Stomach smooth muscle (tissue), 2 donors: ENCODE results near the gene TADA1.
A peak's percentile ranks its signal among the peaks of the same experiment; 100 is the strongest.

Experiments used
- H3K27ac ChIP-seq: one replicate; pipeline ENCODE4 v1.7.0; 2013; ENCODE audit warnings: mild to moderate bottlenecking, low read length, inconsistent platforms
- H3K27me3 ChIP-seq, 2 donors: one replicate each; pipeline ENCODE4 v1.7.0; 2013; ENCODE audit warnings: low read length in 2 of 2; ENCODE audit not compliant: insufficient read depth in 2 of 2, control insufficient read depth in 1 of 2
- H3K36me3 ChIP-seq, 2 donors: one replicate each; pipeline ENCODE4 v1.7.0; 2013; ENCODE audit warnings: low read length in 2 of 2; ENCODE audit not compliant: control insufficient read depth in 2 of 2, insufficient read depth in 2 of 2
- H3K4me1 ChIP-seq: one replicate; pipeline ENCODE4 v1.7.0; 2013; ENCODE audit warnings: low read length; ENCODE audit not compliant: control insufficient read depth, insufficient read depth
- H3K4me3 ChIP-seq, 2 donors: one replicate each; pipeline ENCODE4 v1.7.0; 2013; ENCODE audit warnings: low read length in 2 of 2
- H3K9ac ChIP-seq, 2 donors: one replicate each; pipeline ENCODE4 v1.7.0; 2013; ENCODE audit warnings: low read length in 2 of 2, mild to moderate bottlenecking in 1 of 2
- H3K9me3 ChIP-seq, 2 donors: one replicate each; pipeline ENCODE4 v1.7.0; 2013; ENCODE audit warnings: low read length in 2 of 2; ENCODE audit not compliant: control insufficient read depth in 2 of 2
- donor health status: healthy.
- donor health status: Pancreatic carcinoma.

Gene TADA1, protein sequence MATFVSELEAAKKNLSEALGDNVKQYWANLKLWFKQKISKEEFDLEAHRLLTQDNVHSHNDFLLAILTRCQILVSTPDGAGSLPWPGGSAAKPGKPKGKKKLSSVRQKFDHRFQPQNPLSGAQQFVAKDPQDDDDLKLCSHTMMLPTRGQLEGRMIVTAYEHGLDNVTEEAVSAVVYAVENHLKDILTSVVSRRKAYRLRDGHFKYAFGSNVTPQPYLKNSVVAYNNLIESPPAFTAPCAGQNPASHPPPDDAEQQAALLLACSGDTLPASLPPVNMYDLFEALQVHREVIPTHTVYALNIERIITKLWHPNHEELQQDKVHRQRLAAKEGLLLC

DNA sequence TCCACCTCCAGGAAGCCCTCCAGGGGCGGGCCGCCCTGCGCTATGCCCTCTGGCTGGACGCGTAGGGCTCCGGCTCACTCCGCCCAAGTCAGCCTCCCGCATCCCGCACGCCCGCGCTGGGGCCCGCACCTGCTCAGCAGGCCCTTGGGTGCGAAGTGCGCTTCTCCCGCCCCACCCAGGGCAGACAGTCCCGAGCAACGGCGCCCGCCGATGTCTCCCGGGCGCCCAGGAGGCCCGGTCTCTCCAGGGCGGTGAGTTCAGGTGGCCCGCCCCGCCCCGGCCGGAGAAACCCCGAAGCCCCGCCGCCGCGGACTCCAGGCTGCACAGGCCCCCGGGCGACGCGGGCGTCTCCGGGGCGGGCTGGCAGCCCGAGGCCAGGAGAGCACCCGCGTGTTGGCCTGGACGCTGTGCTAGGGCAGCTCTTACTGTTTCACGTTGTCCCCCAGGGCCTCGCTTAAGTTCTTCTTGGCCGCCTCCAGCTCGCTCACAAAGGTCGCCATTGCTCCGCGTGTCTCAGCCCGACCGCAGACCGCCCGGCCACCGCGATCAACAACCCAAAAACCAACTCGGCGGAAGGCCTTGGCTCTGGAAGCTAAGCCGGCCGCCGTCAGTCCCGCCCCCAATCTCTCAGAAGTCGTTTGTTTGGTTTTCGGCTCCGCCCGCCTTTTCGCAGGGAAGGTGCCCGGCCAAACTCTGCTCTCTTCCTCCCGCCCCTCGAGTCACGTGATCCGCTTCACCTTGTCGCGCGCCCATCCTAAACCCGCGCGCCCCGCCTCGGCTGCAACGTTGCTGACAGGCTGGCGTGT is at the start of gene TADA1:
Gene TADA1 (minus strand): TSS at position 531 of the 806 bp plus-strand sequence. CDS start 31 bp downstream, at position 500.
- peaks cover 13% of the 10 kb centered on the region for H3K4me1 ChIP-seq
- H3K9ac ChIP-seq: peak within 1 kb of the TSS; percentile 79 to 82
- H3K36me3 ChIP-seq: peaks cover 0 to 2% of the 10 kb centered on the region in 2 donors
- H3K4me3 ChIP-seq: peak within 1 kb of the TSS; percentile 85 to 91
- no peaks in the 10 kb centered on the region for H3K9me3 ChIP-seq
- H3K27me3 ChIP-seq: no peaks in the 10 kb centered on the region
- H3K27ac ChIP-seq: peak within 1 kb of the TSS; percentile 81

DNA sequence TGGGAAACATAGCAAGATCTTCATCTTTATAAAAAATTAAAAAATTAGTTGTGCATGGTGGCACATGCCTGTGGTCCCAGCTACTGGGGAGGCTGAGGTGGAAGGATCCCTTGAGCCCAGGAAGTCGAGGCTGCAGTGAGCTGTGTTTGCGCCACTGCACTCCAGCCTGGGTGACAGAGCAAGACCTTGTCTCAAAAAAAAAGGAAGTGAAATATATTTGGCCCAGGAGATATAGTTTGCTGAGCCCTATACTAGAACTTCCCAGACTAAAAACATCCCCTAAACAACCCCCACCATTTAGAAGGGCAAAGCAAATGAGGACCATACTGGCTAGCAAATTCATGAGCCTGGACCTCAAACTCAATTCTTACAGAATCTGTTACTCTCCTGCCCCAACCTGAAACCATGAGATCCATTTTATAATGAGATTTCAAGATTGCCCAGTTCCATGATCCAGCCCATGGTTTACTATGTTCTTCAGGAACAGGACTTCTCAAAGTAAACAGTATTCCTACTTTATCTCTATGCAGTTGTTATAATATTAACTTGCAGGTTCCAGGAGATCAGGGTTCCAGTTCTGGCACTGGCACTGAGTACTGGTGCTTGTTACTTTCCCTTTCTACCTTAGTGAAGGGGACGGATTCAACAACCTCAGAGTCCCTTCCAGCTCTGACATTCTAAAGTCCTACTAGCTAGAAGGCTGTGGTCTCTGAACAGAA is 48.9 kb upstream of the TADA1 start:
- Histone ChIP-seq H3K27me3 (peaks cover 0 to 3% of the 10 kb centered on the region in 2 donors), H3K9me3 (no peaks in the 10 kb centered on the region), H3K4me1 (peaks cover 16% of the 10 kb centered on the region), H3K4me3 (no peak overlapping the region), H3K36me3 (no peaks in the 10 kb centered on the region), H3K27ac (no peak overlapping the region), H3K9ac (no peak overlapping the region)

DNA sequence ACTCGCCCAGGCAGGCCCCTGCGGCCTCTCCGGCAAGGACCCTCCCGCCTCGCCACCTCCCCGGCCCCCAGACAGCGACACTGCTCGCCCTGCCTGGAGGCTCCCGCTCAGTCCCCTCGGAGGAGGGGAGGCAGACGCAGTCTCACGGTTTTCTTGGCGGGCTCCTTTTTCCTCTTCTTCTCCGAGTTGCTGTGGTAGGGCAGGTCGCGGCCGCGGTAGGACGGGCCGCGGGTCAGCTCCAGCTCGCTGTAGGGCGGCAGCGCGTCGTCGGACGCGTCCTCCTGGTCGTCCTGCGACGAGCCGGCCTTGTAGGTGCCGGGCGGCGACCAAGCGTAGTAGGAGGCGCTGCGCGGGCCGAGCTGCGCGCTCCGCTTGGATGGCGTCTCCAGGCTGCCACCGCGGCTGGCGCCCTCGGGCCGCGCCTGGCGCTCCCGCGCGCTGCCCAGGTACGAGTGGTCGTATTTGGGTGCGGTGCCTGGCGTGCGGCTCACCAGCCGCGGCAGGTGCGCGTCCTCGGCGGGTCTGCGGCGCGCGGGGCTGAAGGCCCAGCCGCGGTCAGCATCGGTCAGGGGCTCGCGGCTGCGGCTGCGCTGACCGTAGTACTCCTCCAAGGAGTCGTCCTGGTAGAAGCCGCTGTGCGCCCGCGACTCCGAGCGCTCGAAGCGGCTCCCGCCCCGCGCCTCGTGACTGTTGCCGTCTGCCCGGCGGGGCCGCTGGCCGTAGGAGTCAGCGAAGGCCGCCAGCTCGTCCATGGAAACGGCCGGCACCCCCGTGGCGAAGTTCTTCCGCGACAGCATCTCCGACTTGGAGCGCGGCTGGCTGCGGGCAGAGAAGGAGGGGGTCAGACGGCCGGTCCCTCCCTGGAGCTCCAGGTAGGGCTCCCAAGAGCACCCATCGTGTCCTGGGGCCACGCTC is 44.8 kb upstream of the TADA1 start:
- Histone ChIP-seq H3K4me1 (peaks cover 20% of the 10 kb centered on the region), H3K36me3 (peaks cover 4 to 5% of the 10 kb centered on the region in 2 donors), H3K27me3 (peaks cover 0 to 5% of the 10 kb centered on the region in 2 donors), H3K9me3 (no peaks in the 10 kb centered on the region), H3K9ac (peak overlapping the region; percentile 61 to 69), H3K4me3 (peak overlapping the region; percentile 59 to 83), H3K27ac (peak overlapping the region; percentile 24)

DNA sequence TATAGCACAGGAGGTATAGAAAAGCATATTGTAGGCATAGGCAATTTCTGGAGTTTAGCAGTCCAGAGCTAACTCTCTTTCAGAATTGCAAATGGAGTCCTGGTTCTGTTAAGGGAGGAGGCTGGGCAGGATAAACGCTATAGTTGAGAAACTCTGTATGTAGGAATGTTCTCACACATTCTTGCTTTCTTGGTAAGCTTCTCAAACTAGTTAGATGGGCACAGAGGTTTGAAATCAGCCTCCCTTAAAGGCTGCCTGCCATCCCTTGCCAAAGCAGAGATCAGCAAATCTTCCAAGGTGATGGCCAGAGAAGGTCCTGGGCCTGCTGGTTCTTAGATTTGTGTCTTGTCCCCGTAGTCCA is 42.9 kb upstream of the TADA1 start:
- Histone ChIP-seq H3K9ac (no peak overlapping the region), H3K27ac (no peak overlapping the region), H3K27me3 (peaks cover 0 to 5% of the 10 kb centered on the region in 2 donors), H3K9me3 (no peaks in the 10 kb centered on the region), H3K4me3 (no peak overlapping the region), H3K36me3 (peaks cover 4 to 5% of the 10 kb centered on the region in 2 donors), H3K4me1 (peaks cover 20% of the 10 kb centered on the region)

DNA sequence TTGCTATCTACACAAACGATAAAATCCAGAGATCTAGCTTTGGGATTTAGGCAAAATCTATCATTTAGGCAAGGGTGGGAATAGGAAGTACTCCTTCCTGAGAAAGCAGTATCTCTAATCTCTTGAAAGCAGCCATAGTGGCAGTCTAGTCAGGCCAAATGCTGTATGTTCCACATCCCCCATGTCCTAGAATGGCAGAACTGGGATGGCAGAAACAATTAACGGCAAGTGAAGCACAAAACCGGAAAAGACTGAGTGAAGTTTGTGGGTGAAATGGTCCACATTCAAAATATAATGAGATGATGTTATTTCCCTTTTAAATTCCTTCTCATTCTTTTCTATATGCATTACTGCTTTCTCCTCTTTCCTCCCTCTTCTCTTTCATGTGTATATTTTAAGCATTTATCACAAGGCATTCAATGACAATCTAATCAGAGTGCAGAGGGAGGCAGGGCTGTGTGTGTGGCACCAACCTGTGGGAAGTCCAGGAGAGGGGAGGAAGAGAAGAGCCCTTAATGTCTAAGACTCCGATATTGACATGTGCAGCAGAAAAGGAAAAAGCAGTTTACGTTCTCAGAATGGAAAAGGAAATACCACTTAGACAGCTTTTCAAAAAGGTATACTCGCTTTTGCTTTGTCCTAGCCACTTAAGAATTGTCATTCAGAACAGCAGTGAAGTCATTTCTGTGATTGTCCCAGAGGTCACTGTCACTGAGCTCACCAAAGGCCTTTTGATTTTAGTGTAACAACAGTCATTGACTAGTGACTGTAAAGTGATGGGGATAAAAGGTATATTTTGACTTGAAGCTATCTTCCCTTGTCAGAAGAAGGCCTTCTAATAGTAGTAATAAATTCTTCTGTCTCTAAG is 42.3 kb upstream of the TADA1 start:
- Histone ChIP-seq H3K4me3 (no peak overlapping the region), H3K27ac (no peak overlapping the region), H3K27me3 (peaks cover 0 to 5% of the 10 kb centered on the region in 2 donors), H3K36me3 (peaks cover 4 to 5% of the 10 kb centered on the region in 2 donors), H3K9ac (no peak overlapping the region), H3K4me1 (peaks cover 20% of the 10 kb centered on the region), H3K9me3 (no peaks in the 10 kb centered on the region)

DNA sequence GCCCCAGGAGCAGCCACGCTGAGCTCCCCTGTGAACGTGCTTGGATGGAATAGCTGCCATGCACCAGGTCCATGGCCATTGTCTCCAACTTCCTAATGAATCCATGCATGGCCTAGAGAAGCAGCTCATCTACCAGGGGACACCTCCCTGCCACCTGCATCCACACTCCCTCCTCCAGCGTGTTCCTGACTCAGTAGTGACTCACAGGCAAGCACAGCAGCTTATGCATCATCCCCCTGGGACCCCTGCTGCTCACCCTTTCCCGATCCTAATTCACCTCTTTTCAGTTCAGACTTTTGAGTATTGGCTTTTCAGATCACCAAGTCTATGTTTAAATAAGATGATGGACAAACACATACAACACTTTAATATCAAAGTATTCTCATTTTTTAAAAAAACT is 39.9 kb upstream of the TADA1 start:
- peaks cover 4 to 5% of the 10 kb centered on the region in 2 donors for H3K36me3 ChIP-seq
- H3K9ac ChIP-seq: no peak overlapping the region
- H3K27me3 ChIP-seq: peaks cover 0 to 5% of the 10 kb centered on the region in 2 donors
- no peak overlapping the region for H3K27ac ChIP-seq
- no peak overlapping the region for H3K4me3 ChIP-seq
- no peaks in the 10 kb centered on the region for H3K9me3 ChIP-seq
- peaks cover 13% of the 10 kb centered on the region for H3K4me1 ChIP-seq

DNA sequence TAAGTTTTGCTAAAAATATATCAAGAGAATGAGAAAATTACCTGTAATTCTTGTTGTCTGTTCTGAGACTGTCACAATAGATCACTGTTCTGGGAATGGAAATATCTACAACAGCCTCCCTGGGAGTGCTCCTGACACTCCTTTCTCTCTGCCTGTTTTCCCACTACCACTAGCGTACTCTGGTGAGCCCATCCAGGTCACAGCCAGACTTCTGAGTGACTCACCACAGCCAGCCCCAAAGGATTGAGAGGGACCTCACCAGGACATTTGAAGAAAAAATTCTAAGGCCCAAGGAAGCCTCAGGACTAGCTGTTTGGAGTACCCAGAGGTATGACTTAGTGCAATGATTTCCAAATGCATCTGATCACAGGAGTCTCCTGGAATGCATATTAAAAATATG is 39.0 kb upstream of the TADA1 start:
- peaks cover 4 to 5% of the 10 kb centered on the region in 2 donors for H3K36me3 ChIP-seq
- no peaks in the 10 kb centered on the region for H3K9me3 ChIP-seq
- no peak overlapping the region for H3K27ac ChIP-seq
- no peak overlapping the region for H3K9ac ChIP-seq
- no peak overlapping the region for H3K4me3 ChIP-seq
- peaks cover 4% of the 10 kb centered on the region for H3K4me1 ChIP-seq
- peaks cover 0 to 3% of the 10 kb centered on the region in 2 donors for H3K27me3 ChIP-seq

DNA sequence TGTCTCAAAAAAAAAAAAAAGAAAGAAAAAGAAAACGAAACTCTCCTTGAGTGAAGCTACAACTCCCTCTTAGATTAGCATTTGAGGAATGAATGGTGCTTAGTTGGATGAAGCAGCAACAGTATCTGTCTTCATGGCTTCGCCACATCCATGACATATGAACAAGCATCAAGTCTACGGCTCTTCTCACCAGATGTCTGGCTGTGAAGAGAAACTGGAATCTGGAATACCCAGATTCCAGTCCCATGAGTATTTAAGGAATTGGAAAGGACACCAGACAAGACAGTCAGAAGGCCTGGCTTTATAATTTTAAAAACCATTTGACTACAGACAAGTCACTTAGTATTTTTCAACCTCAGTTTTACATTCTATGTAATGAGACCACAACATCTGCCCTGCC is 38.0 kb upstream of the TADA1 start:
- Histone ChIP-seq H3K27me3 (peaks cover 0 to 3% of the 10 kb centered on the region in 2 donors), H3K36me3 (peaks cover 4 to 5% of the 10 kb centered on the region in 2 donors), H3K4me3 (no peak overlapping the region), H3K9me3 (no peaks in the 10 kb centered on the region), H3K9ac (no peak overlapping the region), H3K27ac (no peak overlapping the region), H3K4me1 (no peaks in the 10 kb centered on the region)

DNA sequence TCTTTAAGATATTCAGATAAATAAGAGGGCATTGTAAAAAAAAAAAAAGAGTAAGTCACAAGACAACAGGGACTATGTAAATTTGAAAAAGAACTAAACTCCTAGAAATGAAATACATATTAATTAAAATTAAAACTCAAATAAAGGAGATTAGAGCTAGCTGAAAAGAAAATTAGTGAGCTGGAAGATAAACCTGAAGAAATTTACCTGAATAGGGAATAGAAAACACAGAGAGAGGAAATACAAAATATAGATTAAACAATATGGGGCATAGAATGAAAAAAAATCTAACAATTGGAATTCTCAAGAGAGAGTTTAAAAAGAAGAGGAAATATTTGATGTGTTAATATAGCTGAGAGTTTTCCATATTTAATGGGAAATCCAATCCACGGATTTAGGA is 35.6 kb upstream of the TADA1 start:
- Histone ChIP-seq H3K27me3 (no peaks in the 10 kb centered on the region), H3K4me1 (no peaks in the 10 kb centered on the region), H3K4me3 (no peak overlapping the region), H3K36me3 (no peaks in the 10 kb centered on the region), H3K9me3 (no peaks in the 10 kb centered on the region), H3K9ac (no peak overlapping the region), H3K27ac (no peak overlapping the region)
